Vagina (tissue), 2 donors: ENCODE measurements around the gene ANTXR1. TPM values are rescaled to one million over a fixed set of nuclear protein-coding genes. Genes with fewer than 3 reads are reported as not detected.

Experiments used
- DNase-seq, 2 donors: peaks; one replicate each; pipeline ENCODE4 v3.0.0-alpha.2; 2017; ENCODE audit errors: extremely low spot score in 2 of 2
- H3K27ac ChIP-seq: fragments of 200-600 bp; sonication (generic); one replicate; pipeline ENCODE4 v1.5.1; 2019
- H3K27me3 ChIP-seq: fragments of 200-600 bp; sonication (generic); one replicate; pipeline ENCODE4 v1.5.1; 2019
- H3K36me3 ChIP-seq, 2 donors: fragments of 200-600 bp; sonication (generic); one replicate each; pipeline ENCODE4 v1.5.1; 2017 to 2019
- H3K4me1 ChIP-seq: fragments of 200-600 bp; sonication (generic); one replicate; pipeline ENCODE4 v1.5.1; 2019
- H3K4me3 ChIP-seq, 2 donors: fragments of 200-600 bp; sonication (generic); 1 replicate in 1 of 2; 2 replicates in 1 of 2; pipeline ENCODE4 v1.5.1; 2016 to 2019
- H3K9me3 ChIP-seq: fragments of 200-600 bp; sonication (generic); one replicate; pipeline ENCODE4 v1.5.1; 2019
- CTCF ChIP-seq, 3 experiments: fragments of 450-650 bp in 2 of 3; fragments of 200-600 bp in 1 of 3; sonication (generic) in 1 of 3; IDR thresholded peaks; one replicate each; pipeline ENCODE4 v1.5.1; 2017 to 2019; ENCODE audit warnings: antibody characterized with exemption in 3 of 3, mild to moderate bottlenecking in 2 of 3, moderate library complexity in 2 of 3
- POLR2A ChIP-seq, 2 donors: fragments of 450-650 bp; IDR thresholded peaks; one replicate each; pipeline ENCODE4 v1.6.1; 2017; ENCODE audit warnings: antibody characterized with exemption in 2 of 2, mild to moderate bottlenecking in 2 of 2, moderate library complexity in 2 of 2
- POLR2AphosphoS5 ChIP-seq, 2 donors: sonication (generic); formaldehyde crosslinking; IDR thresholded peaks; one replicate each; pipeline ENCODE4 v1.9.0; 2017; ENCODE audit warnings: antibody characterized with exemption in 2 of 2, mild to moderate bottlenecking in 2 of 2, low read depth in 1 of 2; ENCODE audit not compliant: insufficient read depth in 1 of 2
- intact Hi-C: fragments of 100-400 bp; cut with DNase I; formaldehyde crosslinking; loops from one replicate; pipeline ENCODE4 v1.15.1; 2023
- total RNA-seq: library from RNA; depleted of rRNA; stranded (reverse); fragments of >200 nt; gene quantifications from one replicate; pipeline ENCODE4 v1.2.3, GENCODE V29; 2016

The ANTXR1 gene
- total RNA-seq, 1 donor from 2014 or later, result 102 TPM

GRCh38 chr2:69059731-69060290, 46.8 kb downstream of the ANTXR1 start:
- Histone ChIP-seq H3K4me3 (no peak overlapping the region), H3K36me3 (no peaks in the 10 kb centered on the region), H3K27me3 (no peaks in the 10 kb centered on the region), H3K4me1 (peaks cover 7% of the 10 kb centered on the region), H3K27ac (peak overlapping the region; percentile 64), H3K9me3 (no peaks in the 10 kb centered on the region)
- DNase-seq, result no peak
- intact Hi-C loops, result loop anchor here (10.0 kb wide), 1 partner anchor 95 kb away; no protein-coding TSS in a partner anchor
- no peak for TF ChIP-seq POLR2AphosphoS5 (IDR thresholded peaks at IDR 0.05; ENCODE audit: insufficient read depth in 1 of 2, low read depth in 1 of 2)
- no peak for TF ChIP-seq POLR2A (IDR thresholded peaks at IDR 0.05)
- TF ChIP-seq CTCF (IDR thresholded peaks at IDR 0.05), result no peak

GRCh38 chr2:69060938-69061501, 48.0 kb downstream of the ANTXR1 start:
- H3K27ac ChIP-seq, result peak overlapping the region; percentile 64
- TF ChIP-seq POLR2A (IDR thresholded peaks at IDR 0.05) (no peak), POLR2AphosphoS5 (IDR thresholded peaks at IDR 0.05; ENCODE audit: insufficient read depth in 1 of 2, low read depth in 1 of 2) (peak in 1 of 2 donors; percentile 22), CTCF (IDR thresholded peaks at IDR 0.05) (no peak)
- intact Hi-C loops, result loop anchor here (10.0 kb wide), 1 partner anchor 94 kb away; no protein-coding TSS in a partner anchor
- no peaks in the 10 kb centered on the region for H3K27me3 ChIP-seq
- H3K9me3 ChIP-seq, result no peaks in the 10 kb centered on the region
- H3K4me3 ChIP-seq, result no peak overlapping the region
- DNase-seq, result no peak
- peaks cover 8% of the 10 kb centered on the region for H3K4me1 ChIP-seq
- no peaks in the 10 kb centered on the region for H3K36me3 ChIP-seq

DNA sequence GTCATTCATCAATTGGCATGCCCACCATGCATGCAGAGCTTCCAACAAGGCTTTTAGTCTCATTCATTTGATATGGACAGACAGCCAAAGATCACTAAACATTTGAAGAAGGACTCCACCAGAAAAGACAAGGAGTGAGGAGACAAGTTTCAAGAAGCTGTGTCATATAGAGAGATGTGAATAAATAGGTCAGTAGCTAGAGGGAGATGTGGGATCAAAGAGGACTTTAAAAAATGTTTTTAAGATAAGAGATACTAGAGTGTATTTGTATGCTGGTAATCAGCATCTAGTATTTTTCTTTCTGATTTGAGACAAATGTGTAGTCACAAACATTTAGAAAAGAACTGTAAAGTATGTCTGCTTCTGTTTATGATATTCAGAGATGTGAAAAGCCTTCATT, 48.5 kb downstream of the ANTXR1 start:
- H3K27ac ChIP-seq, result peak overlapping the region; percentile 64
- H3K27me3 ChIP-seq, result no peaks in the 10 kb centered on the region
- H3K9me3 ChIP-seq, result no peaks in the 10 kb centered on the region
- intact Hi-C loops, result loop anchor here (10.0 kb wide), 1 partner anchor 93 kb away; no protein-coding TSS in a partner anchor
- TF ChIP-seq POLR2A (IDR thresholded peaks at IDR 0.05), result no peak
- no peak for TF ChIP-seq POLR2AphosphoS5 (IDR thresholded peaks at IDR 0.05; ENCODE audit: insufficient read depth in 1 of 2, low read depth in 1 of 2)
- TF ChIP-seq CTCF (IDR thresholded peaks at IDR 0.05), result no peak
- no peak for DNase-seq
- peaks cover 13% of the 10 kb centered on the region for H3K4me1 ChIP-seq
- no peaks in the 10 kb centered on the region for H3K36me3 ChIP-seq
- no peak overlapping the region for H3K4me3 ChIP-seq

- intact Hi-C loops, result loop anchor here (10.0 kb wide), 1 partner anchor 92 kb away; no protein-coding TSS in a partner anchor
Measured at GRCh38 chr2:69062307-69062962, 49.5 kb downstream of the ANTXR1 start.

More at GRCh38 chr2:69062307-69062962, 49.5 kb downstream of the ANTXR1 start:
- no peak overlapping the region for H3K4me3 ChIP-seq
- no peaks in the 10 kb centered on the region for H3K27me3 ChIP-seq
- H3K27ac ChIP-seq, result peak overlapping the region; percentile 64
- no peaks in the 10 kb centered on the region for H3K9me3 ChIP-seq
- DNase-seq, result no peak
- peaks cover 23% of the 10 kb centered on the region for H3K4me1 ChIP-seq
- TF ChIP-seq POLR2A (IDR thresholded peaks at IDR 0.05), result no peak
- TF ChIP-seq POLR2AphosphoS5 (IDR thresholded peaks at IDR 0.05; ENCODE audit: insufficient read depth in 1 of 2, low read depth in 1 of 2), result no peak
- no peak for TF ChIP-seq CTCF (IDR thresholded peaks at IDR 0.05)
- H3K36me3 ChIP-seq, result no peaks in the 10 kb centered on the region
